ENCODE results near the gene ESR2.
A peak's percentile ranks its signal among the peaks of the same experiment; 100 is the strongest.
"Not testable (repeated sequence)": the region's sequence is repeated elsewhere in the genome, so short reads cannot be mapped to it uniquely, and the experiment has no call there.

The ESR2 gene

GRCh38 chr14:64123241-64123822 is 170.8 kb downstream of the ESR2 start:
- DNase-seq: no peak

- no peak for DNase-seq
Observed at GRCh38 chr14:64119980-64120379, 174.2 kb downstream of the ESR2 start.

GRCh38 chr14:64119500-64119899 is 174.7 kb downstream of the ESR2 start:
- no peak for DNase-seq

GRCh38 chr14:64118892-64119291 is 175.3 kb downstream of the ESR2 start:
- no peak for DNase-seq

- DNase-seq: not testable (repeated sequence)
Observed at GRCh38 chr14:64118403-64118742, 175.8 kb downstream of the ESR2 start.

GRCh38 chr14:64117671-64118402 is 176.3 kb downstream of the ESR2 start:
- DNase-seq: no peak

GRCh38 chr14:64115401-64115800 is 178.8 kb downstream of the ESR2 start:
- DNase-seq: no peak

- DNase-seq: no peak
Observed at GRCh38 chr14:64114796-64115195, 179.4 kb downstream of the ESR2 start.

- no peak for DNase-seq
Observed at GRCh38 chr14:64114166-64114565, 180.0 kb downstream of the ESR2 start.

GRCh38 chr14:64112867-64113678 is 181.1 kb downstream of the ESR2 start:
- DNase-seq: peak; percentile 74

GRCh38 chr14:64110802-64111201 is 183.4 kb downstream of the ESR2 start:
- DNase-seq: no peak

GRCh38 chr14:64109819-64110554 is 184.2 kb downstream of the ESR2 start:
- DNase-seq: no peak

GRCh38 chr14:64107438-64107837 is 186.7 kb downstream of the ESR2 start:
- no peak for DNase-seq

- no peak for DNase-seq
Observed at GRCh38 chr14:64098120-64098519, 196.1 kb downstream of the ESR2 start.

- DNase-seq: no peak
Observed at GRCh38 chr14:64095620-64096019, 198.6 kb downstream of the ESR2 start.

- DNase-seq: peak; percentile 16
Observed at GRCh38 chr14:64092940-64093339, 201.2 kb downstream of the ESR2 start.

GRCh38 chr14:64092338-64092737 is 201.8 kb downstream of the ESR2 start:
- DNase-seq: no peak

GRCh38 chr14:64091217-64091616 is 203.0 kb downstream of the ESR2 start:
- no peak for DNase-seq

- peak; percentile 27 for DNase-seq
Observed at GRCh38 chr14:64089920-64090319, 204.3 kb downstream of the ESR2 start.

- DNase-seq: no peak
Observed at GRCh38 chr14:64088647-64088964, 205.6 kb downstream of the ESR2 start.

GRCh38 chr14:64082837-64083236 is 211.3 kb downstream of the ESR2 start:
- no peak for DNase-seq

GRCh38 chr14:64081174-64081746 is 212.9 kb downstream of the ESR2 start:
- no peak for DNase-seq

- DNase-seq: no peak
Observed at GRCh38 chr14:64080452-64080851, 213.7 kb downstream of the ESR2 start.

Measured in NCI-H2171 treated with DMSO at 0.1 percent for 48 hours (cell line).